HG03432 (cell line): ENCODE data around the gene GADD45B.
"Not testable (repeated sequence)": the region's sequence is repeated elsewhere in the genome, so short reads cannot be mapped to it uniquely, and the experiment has no call there.

Source experiments
- ATAC-seq: cut with Tn5 transposase; IDR thresholded peaks from one replicate; pipeline ENCODE4 v1.9.1; 2021; ENCODE audit warnings: mild to moderate bottlenecking, moderate library complexity; ENCODE audit not compliant: unreplicated experiment

The GADD45B gene

GRCh38 chr19:2487842-2488241 lies 11.9 kb downstream of the GADD45B start:
- ATAC-seq = no peak

- no peak for ATAC-seq
Observed at GRCh38 chr19:2488405-2488941, 12.5 kb downstream of the GADD45B start.

- no peak for ATAC-seq
Observed at GRCh38 chr19:2488942-2489731, 13.2 kb downstream of the GADD45B start.

- ATAC-seq = no peak
Observed at GRCh38 chr19:2490659-2491058, 14.7 kb downstream of the GADD45B start.

GRCh38 chr19:2491130-2491801 lies 15.3 kb downstream of the GADD45B start:
- ATAC-seq = no peak

GRCh38 chr19:2492870-2493269 lies 16.9 kb downstream of the GADD45B start:
- ATAC-seq = no peak

GRCh38 chr19:2493448-2493847 lies 17.5 kb downstream of the GADD45B start:
- ATAC-seq = not testable (repeated sequence)

- no peak for ATAC-seq
Observed at GRCh38 chr19:2494084-2494446, 18.1 kb downstream of the GADD45B start.

- peak; percentile 48 for ATAC-seq
Observed at GRCh38 chr19:2494447-2495129, 18.7 kb downstream of the GADD45B start.

GRCh38 chr19:2495130-2495641 lies 19.3 kb downstream of the GADD45B start:
- peak; percentile 8 for ATAC-seq

- ATAC-seq = no peak
Observed at GRCh38 chr19:2495651-2496316, 19.9 kb downstream of the GADD45B start.

GRCh38 chr19:2497186-2497585 lies 21.3 kb downstream of the GADD45B start:
- ATAC-seq = no peak

GRCh38 chr19:2500156-2500555 lies 24.2 kb downstream of the GADD45B start:
- ATAC-seq = no peak

GRCh38 chr19:2500841-2501261 lies 24.9 kb downstream of the GADD45B start:
- no peak for ATAC-seq

GRCh38 chr19:2503521-2504109 lies 27.7 kb downstream of the GADD45B start:
- ATAC-seq = no peak

GRCh38 chr19:2506656-2507055 lies 30.7 kb downstream of the GADD45B start:
- not testable (repeated sequence) for ATAC-seq

GRCh38 chr19:2507109-2507508 lies 31.2 kb downstream of the GADD45B start:
- no peak for ATAC-seq

GRCh38 chr19:2509096-2509495 lies 33.2 kb downstream of the GADD45B start:
- no peak for ATAC-seq

- no peak for ATAC-seq
Observed at GRCh38 chr19:2511570-2511969, 35.6 kb downstream of the GADD45B start.

GRCh38 chr19:2511991-2512390 lies 36.1 kb downstream of the GADD45B start:
- no peak for ATAC-seq
